Osteocyte (in vitro differentiated cells): ENCODE results near the gene TBCD. TPM values are rescaled to one million over a fixed set of nuclear protein-coding genes. Genes with fewer than 3 reads are reported as not detected.
"Not testable (repeated sequence)": the region's sequence is repeated elsewhere in the genome, so short reads cannot be mapped to it uniquely, and the experiment has no call there.

ENCODE experiments used
- DNase-seq: peaks from one replicate; pipeline ENCODE4 v3.0.0; 2021; ENCODE audit warnings: mixed read lengths; ENCODE audit not compliant: unreplicated experiment; ENCODE audit errors: extremely low spot score
- H3K27ac Mint-ChIP-seq: one replicate; pipeline ENCODE4 v1.8.0; 2021; ENCODE audit warnings: mild to moderate bottlenecking, mixed read lengths; ENCODE audit not compliant: unreplicated experiment
- H3K27me3 Mint-ChIP-seq: one replicate; pipeline ENCODE4 v1.8.0; 2021; ENCODE audit warnings: mixed read lengths; ENCODE audit not compliant: unreplicated experiment
- H3K36me3 Mint-ChIP-seq: one replicate; pipeline ENCODE4 v1.8.0; 2021; ENCODE audit warnings: mixed read lengths; ENCODE audit not compliant: unreplicated experiment
- H3K4me1 Mint-ChIP-seq: one replicate; pipeline ENCODE4 v1.8.0; 2021; ENCODE audit warnings: mixed read lengths; ENCODE audit not compliant: unreplicated experiment
- H3K4me3 Mint-ChIP-seq: one replicate; pipeline ENCODE4 v1.8.0; 2021; ENCODE audit warnings: mild to moderate bottlenecking, moderate library complexity, mixed read lengths; ENCODE audit not compliant: unreplicated experiment
- H3K9me3 Mint-ChIP-seq: one replicate; pipeline ENCODE4 v1.8.0; 2021; ENCODE audit warnings: mixed read lengths; ENCODE audit not compliant: unreplicated experiment
- CTCF ChIP-seq: fragments of 200-600 bp; sonication (generic); IDR thresholded peaks from 2 replicates; pipeline ENCODE4 v1.5.0; 2021; ENCODE audit warnings: antibody characterized with exemption, mild to moderate bottlenecking, moderate library complexity
- total RNA-seq: library from RNA; stranded (reverse); gene quantifications from 2 replicates; pipeline ENCODE4 v1.2.1, GENCODE V29; 2021

TBCD gene
- total RNA-seq, 1 donor from 2014 or later, result 74.0 TPM

- peak; percentile 90 for TF ChIP-seq CTCF
- H3K27ac Mint-ChIP-seq, result no peak overlapping the region
- peaks cover 7% of the 10 kb centered on the region for H3K4me1 Mint-ChIP-seq
- peak overlapping the region; percentile 46 for H3K4me3 Mint-ChIP-seq
- no peaks in the 10 kb centered on the region for H3K27me3 Mint-ChIP-seq
- DNase-seq, result peak; percentile 90
- H3K36me3 Mint-ChIP-seq, result no peaks in the 10 kb centered on the region
- no peaks in the 10 kb centered on the region for H3K9me3 Mint-ChIP-seq
Observed at GRCh38 chr17:82963104-82963950, 211.5 kb downstream of the TBCD start.

- not testable (repeated sequence) for H3K4me1 Mint-ChIP-seq, H3K27ac Mint-ChIP-seq, H3K27me3 Mint-ChIP-seq, H3K36me3 Mint-ChIP-seq, H3K4me3 Mint-ChIP-seq, H3K9me3 Mint-ChIP-seq
- DNase-seq, result peak; percentile 74
Observed at GRCh38 chr17:82964451-82964850, 212.6 kb downstream of the TBCD start.

GRCh38 chr17:82964851-82965341 is 213.0 kb downstream of the TBCD start:
- peaks cover 7% of the 10 kb centered on the region for H3K4me1 Mint-ChIP-seq
- DNase-seq, result peak; percentile 70
- H3K36me3 Mint-ChIP-seq, result no peaks in the 10 kb centered on the region
- H3K27me3 Mint-ChIP-seq, result no peaks in the 10 kb centered on the region
- no peak overlapping the region for H3K27ac Mint-ChIP-seq
- no peak overlapping the region for H3K4me3 Mint-ChIP-seq
- TF ChIP-seq CTCF, result no peak
- H3K9me3 Mint-ChIP-seq, result no peaks in the 10 kb centered on the region

GRCh38 chr17:82965371-82965770 is 213.5 kb downstream of the TBCD start:
- no peak for DNase-seq
- H3K4me3 Mint-ChIP-seq, result no peak overlapping the region
- no peak overlapping the region for H3K27ac Mint-ChIP-seq
- peaks cover 7% of the 10 kb centered on the region for H3K4me1 Mint-ChIP-seq
- TF ChIP-seq CTCF, result no peak
- H3K27me3 Mint-ChIP-seq, result no peaks in the 10 kb centered on the region
- H3K36me3 Mint-ChIP-seq, result no peaks in the 10 kb centered on the region
- H3K9me3 Mint-ChIP-seq, result no peaks in the 10 kb centered on the region

- TF ChIP-seq CTCF, result no peak
- no peak overlapping the region for H3K4me3 Mint-ChIP-seq
- H3K9me3 Mint-ChIP-seq, result no peaks in the 10 kb centered on the region
- H3K4me1 Mint-ChIP-seq, result peaks cover 7% of the 10 kb centered on the region
- no peaks in the 10 kb centered on the region for H3K27me3 Mint-ChIP-seq
- H3K36me3 Mint-ChIP-seq, result no peaks in the 10 kb centered on the region
- DNase-seq, result no peak
- no peak overlapping the region for H3K27ac Mint-ChIP-seq
Observed at GRCh38 chr17:82966415-82966814, 214.6 kb downstream of the TBCD start.
